Activated CD4-positive, alpha-beta T cell treated with anti-CD3 and anti-CD28 coated beads for 24 hours (primary cell): ENCODE measurements around the gene THAP12.

Source experiments
- DNase-seq, 2 donors: peaks; one replicate each; pipeline ENCODE4 v3.0.0-alpha.2; 2020; ENCODE audit warnings: low read depth in 2 of 2

Gene THAP12

GRCh38 chr11:76376746-76377558 lies 4.0 kb downstream of the THAP12 start:
- DNase-seq = no peak

GRCh38 chr11:76371170-76371569 lies 9.8 kb downstream of the THAP12 start:
- peak; percentile 13 to 33 for DNase-seq

- no peak for DNase-seq
These were observed 11.5 kb downstream of the THAP12 start for GRCh38 chr11:76369406-76369805.

GRCh38 chr11:76368490-76368889 lies 12.4 kb downstream of the THAP12 start:
- no peak for DNase-seq

- no peak for DNase-seq
These were observed 15.8 kb downstream of the THAP12 start for GRCh38 chr11:76365038-76365679.

GRCh38 chr11:76362716-76363115 lies 18.2 kb downstream of the THAP12 start:
- DNase-seq = no peak

- DNase-seq = no peak
These were observed 19.2 kb downstream of the THAP12 start for GRCh38 chr11:76361776-76362175.

- DNase-seq = no peak
These were observed 19.6 kb downstream of the THAP12 start for GRCh38 chr11:76361374-76361773.

- DNase-seq = no peak
These were observed 25.8 kb downstream of the THAP12 start for GRCh38 chr11:76355172-76355571.

- DNase-seq = no peak
These were observed 32.6 kb downstream of the THAP12 start for GRCh38 chr11:76348348-76348747.

GRCh38 chr11:76347466-76347865 lies 33.5 kb downstream of the THAP12 start:
- no peak for DNase-seq

- no peak for DNase-seq
These were observed 41.7 kb downstream of the THAP12 start for GRCh38 chr11:76339221-76339620.

GRCh38 chr11:76337923-76338322 lies 43.0 kb downstream of the THAP12 start:
- no peak for DNase-seq

- DNase-seq = no peak
These were observed 43.5 kb downstream of the THAP12 start for GRCh38 chr11:76337469-76337868.

- no peak for DNase-seq
These were observed 44.3 kb downstream of the THAP12 start for GRCh38 chr11:76336597-76336996.

GRCh38 chr11:76335842-76336241 lies 45.1 kb downstream of the THAP12 start:
- DNase-seq = no peak

GRCh38 chr11:76334826-76335389 lies 46.0 kb downstream of the THAP12 start:
- no peak for DNase-seq

GRCh38 chr11:76330651-76331050 lies 50.3 kb downstream of the THAP12 start:
- no peak for DNase-seq

GRCh38 chr11:76329983-76330382 lies 50.9 kb downstream of the THAP12 start:
- DNase-seq = no peak

- no peak for DNase-seq
These were observed 51.8 kb downstream of the THAP12 start for GRCh38 chr11:76329084-76329648.

GRCh38 chr11:76327756-76328388 lies 53.1 kb downstream of the THAP12 start:
- no peak for DNase-seq

- no peak for DNase-seq
These were observed 53.7 kb downstream of the THAP12 start for GRCh38 chr11:76327202-76327601.
